Measurements from ENCODE around the gene ZNRF3.
A peak's percentile ranks its signal among the peaks of the same experiment; 100 is the strongest.

The ZNRF3 gene

DNA sequence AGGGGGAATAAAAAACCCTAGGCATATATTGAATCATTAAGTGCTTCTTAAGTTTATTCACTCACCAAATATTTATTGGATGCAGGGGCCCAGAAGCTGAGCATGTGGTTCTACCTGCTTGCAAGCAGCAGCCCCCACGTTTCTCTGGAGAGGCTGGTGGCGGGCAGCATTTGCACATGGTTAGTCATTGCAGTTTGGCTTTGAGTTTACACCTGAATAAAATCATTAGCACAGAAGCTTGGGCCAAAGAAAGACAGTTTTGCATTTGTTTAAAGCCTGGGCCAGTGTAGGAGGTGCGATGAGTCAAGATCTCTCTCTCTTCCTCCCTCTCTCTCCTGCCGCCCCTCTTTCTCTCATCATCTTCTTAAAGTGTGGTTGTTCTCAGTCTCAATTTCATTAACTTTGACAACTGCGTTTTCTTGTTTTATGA lies 105.7 kb downstream of the ZNRF3 start:
- no peaks in the 10 kb centered on the region for H3K79me2 ChIP-seq (ENCODE audit: control insufficient read depth, insufficient read depth, low read length, poor library complexity)
- H4K8ac ChIP-seq (ENCODE audit: low read depth, low read length) = no peak overlapping the region
- H2AFZ ChIP-seq (ENCODE audit: insufficient read depth, low read length, poor library complexity) = no peak overlapping the region
- H3K4ac ChIP-seq (ENCODE audit: low read depth, low read length) = no peak overlapping the region
- DNase-seq = no peak
- H3K18ac ChIP-seq (ENCODE audit: low read length) = no peak overlapping the region
- peaks cover 17 to 26% of the 10 kb centered on the region in 2 experiments for H3K4me1 ChIP-seq (ENCODE audit: control insufficient read depth in 1 of 2, insufficient read depth in 2 of 2, low read length in 2 of 2)
- H3K27me3 ChIP-seq (ENCODE audit: insufficient read depth, low read length) = no peaks in the 10 kb centered on the region
- peaks cover 16% of the 10 kb centered on the region for H3K79me1 ChIP-seq (ENCODE audit: low read length)
- H3K14ac ChIP-seq (ENCODE audit: low read length) = no peak overlapping the region
- no CpG with 5 or more reads among the region's 5 CpGs for WGBS (ENCODE audit: extremely low coverage, insufficient coverage, insufficient read length)
- no peak overlapping the region for H3K27ac ChIP-seq (ENCODE audit: low read depth, low read length)
- no peak overlapping the region for H4K12ac ChIP-seq (ENCODE audit: low read depth, low read length)
- no peak overlapping the region for H3K23ac ChIP-seq (ENCODE audit: low read length)
- no peak overlapping the region for H2BK5ac ChIP-seq (ENCODE audit: low read depth, low read length, poor library complexity)
- no peak overlapping the region for H3K4me2 ChIP-seq (ENCODE audit: low read length)
- peaks cover 7 to 14% of the 10 kb centered on the region in 2 experiments for H3K36me3 ChIP-seq (ENCODE audit: control insufficient read depth in 1 of 2, insufficient read depth in 2 of 2, low read length in 2 of 2)
- no peak overlapping the region for H2BK120ac ChIP-seq (ENCODE audit: insufficient read depth, low read length, poor library complexity)
- H2BK12ac ChIP-seq (ENCODE audit: low read length) = no peak overlapping the region
- H2AK5ac ChIP-seq (ENCODE audit: low read length) = no peak overlapping the region
- H3K9ac ChIP-seq (ENCODE audit: low read length) = no peak overlapping the region
- no peak overlapping the region for H3K4me3 ChIP-seq (ENCODE audit: low read depth, low read length)
- H3K9me3 ChIP-seq (ENCODE audit: insufficient read depth, low read depth, low read length) = no peaks in the 10 kb centered on the region
- no peak overlapping the region for H4K91ac ChIP-seq (ENCODE audit: low read depth, low read length)

DNA sequence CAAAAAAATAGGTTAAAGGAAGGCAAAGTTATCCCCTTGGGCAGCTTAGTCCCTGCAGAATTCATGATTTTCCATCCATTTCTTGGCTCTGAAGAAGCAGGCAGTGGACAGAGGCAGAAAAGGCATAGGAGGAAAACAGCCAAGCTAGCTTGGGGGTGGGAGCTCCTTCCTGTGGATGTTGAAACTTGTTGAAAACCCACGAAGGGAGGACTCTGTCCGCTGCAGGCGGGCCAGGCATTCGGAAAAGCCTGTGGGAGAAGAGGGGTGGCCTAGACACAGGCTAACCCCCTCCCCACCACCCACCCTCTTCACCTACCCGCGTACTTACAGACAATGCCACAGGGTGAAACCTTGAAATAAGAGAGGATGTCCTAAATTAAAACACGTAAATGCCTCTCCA lies 106.1 kb downstream of the ZNRF3 start:
- WGBS (ENCODE audit: extremely low coverage, insufficient coverage, insufficient read length) = no CpG with 5 or more reads among the region's 7 CpGs
- Histone ChIP-seq H3K27me3 (ENCODE audit: insufficient read depth, low read length) (no peaks in the 10 kb centered on the region), H3K36me3 (ENCODE audit: control insufficient read depth in 1 of 2, insufficient read depth in 2 of 2, low read length in 2 of 2) (peaks cover 7 to 14% of the 10 kb centered on the region in 2 experiments), H2BK5ac (ENCODE audit: low read depth, low read length, poor library complexity) (no peak overlapping the region), H3K4ac (ENCODE audit: low read depth, low read length) (no peak overlapping the region), H4K91ac (ENCODE audit: low read depth, low read length) (no peak overlapping the region), H2BK120ac (ENCODE audit: insufficient read depth, low read length, poor library complexity) (no peak overlapping the region), H4K12ac (ENCODE audit: low read depth, low read length) (no peak overlapping the region), H4K8ac (ENCODE audit: low read depth, low read length) (no peak overlapping the region), H3K27ac (ENCODE audit: low read depth, low read length) (no peak overlapping the region), H3K14ac (ENCODE audit: low read length) (no peak overlapping the region), H3K79me2 (ENCODE audit: control insufficient read depth, insufficient read depth, low read length, poor library complexity) (no peaks in the 10 kb centered on the region), H3K4me3 (ENCODE audit: low read depth, low read length) (no peak overlapping the region), H3K9ac (ENCODE audit: low read length) (no peak overlapping the region), H2BK12ac (ENCODE audit: low read length) (peak overlapping the region; percentile 42), H3K79me1 (ENCODE audit: low read length) (peaks cover 12% of the 10 kb centered on the region), H3K4me2 (ENCODE audit: low read length) (no peak overlapping the region), H3K4me1 (ENCODE audit: control insufficient read depth in 1 of 2, insufficient read depth in 2 of 2, low read length in 2 of 2) (peaks cover 13 to 22% of the 10 kb centered on the region in 2 experiments), H3K18ac (ENCODE audit: low read length) (no peak overlapping the region), H3K9me3 (ENCODE audit: insufficient read depth, low read depth, low read length) (no peaks in the 10 kb centered on the region), H2AFZ (ENCODE audit: insufficient read depth, low read length, poor library complexity) (no peak overlapping the region), H2AK5ac (ENCODE audit: low read length) (no peak overlapping the region), H3K23ac (ENCODE audit: low read length) (no peak overlapping the region)
- DNase-seq = no peak

DNA sequence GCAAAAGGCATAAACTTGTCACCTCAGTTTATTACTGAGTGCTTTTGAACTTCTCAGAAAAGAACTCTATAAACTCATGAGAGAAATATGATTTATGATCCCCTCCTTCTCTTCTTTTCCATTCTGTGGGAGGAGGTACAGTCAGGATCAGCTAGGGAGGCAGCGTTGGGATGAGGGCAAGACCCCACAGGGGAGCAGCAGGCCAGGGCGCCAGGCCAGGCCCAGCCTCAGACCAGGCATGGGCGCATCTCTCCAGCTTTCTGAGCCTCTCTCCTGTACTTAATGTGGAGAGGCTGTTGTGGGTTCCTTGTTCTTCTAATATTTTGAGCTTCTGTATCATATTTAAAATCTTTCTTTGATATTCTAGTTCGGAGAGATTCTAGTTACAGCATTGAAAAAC lies 106.5 kb downstream of the ZNRF3 start:
- no peak for DNase-seq
- H4K8ac ChIP-seq (ENCODE audit: low read depth, low read length) = no peak overlapping the region
- H4K12ac ChIP-seq (ENCODE audit: low read depth, low read length) = no peak overlapping the region
- peaks cover 11% of the 10 kb centered on the region for H3K79me1 ChIP-seq (ENCODE audit: low read length)
- no peak overlapping the region for H3K27ac ChIP-seq (ENCODE audit: low read depth, low read length)
- WGBS (ENCODE audit: extremely low coverage, insufficient coverage, insufficient read length) = no CpG with 5 or more reads among the region's 4 CpGs
- H4K91ac ChIP-seq (ENCODE audit: low read depth, low read length) = no peak overlapping the region
- H3K36me3 ChIP-seq (ENCODE audit: control insufficient read depth in 1 of 2, insufficient read depth in 2 of 2, low read length in 2 of 2) = peaks cover 7 to 14% of the 10 kb centered on the region in 2 experiments
- H3K14ac ChIP-seq (ENCODE audit: low read length) = no peak overlapping the region
- H3K4me3 ChIP-seq (ENCODE audit: low read depth, low read length) = no peak overlapping the region
- H3K27me3 ChIP-seq (ENCODE audit: insufficient read depth, low read length) = no peaks in the 10 kb centered on the region
- peaks cover 8 to 18% of the 10 kb centered on the region in 2 experiments for H3K4me1 ChIP-seq (ENCODE audit: control insufficient read depth in 1 of 2, insufficient read depth in 2 of 2, low read length in 2 of 2)
- no peak overlapping the region for H3K23ac ChIP-seq (ENCODE audit: low read length)
- H3K9me3 ChIP-seq (ENCODE audit: insufficient read depth, low read depth, low read length) = no peaks in the 10 kb centered on the region
- H2AFZ ChIP-seq (ENCODE audit: insufficient read depth, low read length, poor library complexity) = no peak overlapping the region
- H2AK5ac ChIP-seq (ENCODE audit: low read length) = no peak overlapping the region
- H3K79me2 ChIP-seq (ENCODE audit: control insufficient read depth, insufficient read depth, low read length, poor library complexity) = no peaks in the 10 kb centered on the region
- no peak overlapping the region for H2BK120ac ChIP-seq (ENCODE audit: insufficient read depth, low read length, poor library complexity)
- no peak overlapping the region for H3K9ac ChIP-seq (ENCODE audit: low read length)
- no peak overlapping the region for H2BK5ac ChIP-seq (ENCODE audit: low read depth, low read length, poor library complexity)
- no peak overlapping the region for H3K4ac ChIP-seq (ENCODE audit: low read depth, low read length)
- H2BK12ac ChIP-seq (ENCODE audit: low read length) = no peak overlapping the region
- H3K4me2 ChIP-seq (ENCODE audit: low read length) = no peak overlapping the region
- no peak overlapping the region for H3K18ac ChIP-seq (ENCODE audit: low read length)

DNA sequence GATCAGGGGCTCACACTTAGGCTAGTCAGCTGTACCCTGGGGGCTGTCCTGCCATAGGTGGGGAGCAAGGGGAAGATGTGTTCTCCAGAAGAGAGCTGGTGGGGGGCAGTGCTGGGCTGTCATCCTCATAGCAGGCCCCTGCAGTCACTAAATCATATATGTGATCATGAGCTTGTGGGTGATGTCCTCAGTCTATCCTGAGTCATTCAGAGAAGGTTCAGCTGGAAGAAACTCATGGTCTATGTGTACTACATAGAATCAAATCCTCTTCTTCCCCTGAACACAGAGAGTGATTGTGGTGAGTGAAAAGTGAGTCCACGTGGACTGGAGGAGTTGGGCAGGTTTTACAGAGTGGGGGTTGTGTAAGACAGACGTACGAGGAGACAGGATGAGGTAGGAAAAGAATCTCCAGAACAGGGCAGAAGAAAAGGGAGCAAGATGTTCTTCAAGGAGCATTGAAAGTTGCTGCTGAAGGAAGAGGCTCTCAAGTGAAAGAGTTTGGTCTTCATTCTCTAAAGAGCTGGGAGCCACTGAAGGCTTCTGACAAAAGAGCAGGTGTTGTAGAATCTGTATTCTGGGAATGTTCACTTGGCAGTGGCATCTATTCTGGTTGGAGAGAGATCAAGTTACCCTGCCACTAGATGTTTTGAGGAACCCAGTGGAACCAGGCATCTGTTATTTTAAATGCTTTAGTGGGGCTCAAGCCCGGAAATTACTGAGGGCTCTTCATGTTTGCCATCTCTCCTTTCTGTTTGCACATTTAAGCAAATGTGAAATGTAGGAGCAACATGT lies 109.4 kb downstream of the ZNRF3 start:
- H3K23ac ChIP-seq (ENCODE audit: low read length) = no peak overlapping the region
- H3K4me3 ChIP-seq (ENCODE audit: low read depth, low read length) = no peak overlapping the region
- no peak overlapping the region for H2BK120ac ChIP-seq (ENCODE audit: insufficient read depth, low read length, poor library complexity)
- peaks cover 12 to 14% of the 10 kb centered on the region in 2 experiments for H3K36me3 ChIP-seq (ENCODE audit: control insufficient read depth in 1 of 2, insufficient read depth in 2 of 2, low read length in 2 of 2)
- no peak overlapping the region for H2BK12ac ChIP-seq (ENCODE audit: low read length)
- H3K9me3 ChIP-seq (ENCODE audit: insufficient read depth, low read depth, low read length) = no peaks in the 10 kb centered on the region
- H2AFZ ChIP-seq (ENCODE audit: insufficient read depth, low read length, poor library complexity) = no peak overlapping the region
- peaks cover 2% of the 10 kb centered on the region for H3K79me2 ChIP-seq (ENCODE audit: control insufficient read depth, insufficient read depth, low read length, poor library complexity)
- H4K12ac ChIP-seq (ENCODE audit: low read depth, low read length) = no peak overlapping the region
- no peak overlapping the region for H3K27ac ChIP-seq (ENCODE audit: low read depth, low read length)
- H3K4me1 ChIP-seq (ENCODE audit: control insufficient read depth in 1 of 2, insufficient read depth in 2 of 2, low read length in 2 of 2) = peaks cover 8 to 10% of the 10 kb centered on the region in 2 experiments
- H3K79me1 ChIP-seq (ENCODE audit: low read length) = peaks cover 4% of the 10 kb centered on the region
- no peak overlapping the region for H3K4ac ChIP-seq (ENCODE audit: low read depth, low read length)
- no peak overlapping the region for H3K18ac ChIP-seq (ENCODE audit: low read length)
- no peak for DNase-seq
- H4K8ac ChIP-seq (ENCODE audit: low read depth, low read length) = no peak overlapping the region
- no peak overlapping the region for H2AK5ac ChIP-seq (ENCODE audit: low read length)
- no CpG with 5 or more reads among the region's 4 CpGs for WGBS (ENCODE audit: extremely low coverage, insufficient coverage, insufficient read length)
- H3K14ac ChIP-seq (ENCODE audit: low read length) = no peak overlapping the region
- H2BK5ac ChIP-seq (ENCODE audit: low read depth, low read length, poor library complexity) = no peak overlapping the region
- no peak overlapping the region for H3K4me2 ChIP-seq (ENCODE audit: low read length)
- no peak overlapping the region for H3K9ac ChIP-seq (ENCODE audit: low read length)
- no peak overlapping the region for H4K91ac ChIP-seq (ENCODE audit: low read depth, low read length)
- H3K27me3 ChIP-seq (ENCODE audit: insufficient read depth, low read length) = no peaks in the 10 kb centered on the region
